Measurements from ENCODE around the gene CAT.

CAT gene

DNA sequence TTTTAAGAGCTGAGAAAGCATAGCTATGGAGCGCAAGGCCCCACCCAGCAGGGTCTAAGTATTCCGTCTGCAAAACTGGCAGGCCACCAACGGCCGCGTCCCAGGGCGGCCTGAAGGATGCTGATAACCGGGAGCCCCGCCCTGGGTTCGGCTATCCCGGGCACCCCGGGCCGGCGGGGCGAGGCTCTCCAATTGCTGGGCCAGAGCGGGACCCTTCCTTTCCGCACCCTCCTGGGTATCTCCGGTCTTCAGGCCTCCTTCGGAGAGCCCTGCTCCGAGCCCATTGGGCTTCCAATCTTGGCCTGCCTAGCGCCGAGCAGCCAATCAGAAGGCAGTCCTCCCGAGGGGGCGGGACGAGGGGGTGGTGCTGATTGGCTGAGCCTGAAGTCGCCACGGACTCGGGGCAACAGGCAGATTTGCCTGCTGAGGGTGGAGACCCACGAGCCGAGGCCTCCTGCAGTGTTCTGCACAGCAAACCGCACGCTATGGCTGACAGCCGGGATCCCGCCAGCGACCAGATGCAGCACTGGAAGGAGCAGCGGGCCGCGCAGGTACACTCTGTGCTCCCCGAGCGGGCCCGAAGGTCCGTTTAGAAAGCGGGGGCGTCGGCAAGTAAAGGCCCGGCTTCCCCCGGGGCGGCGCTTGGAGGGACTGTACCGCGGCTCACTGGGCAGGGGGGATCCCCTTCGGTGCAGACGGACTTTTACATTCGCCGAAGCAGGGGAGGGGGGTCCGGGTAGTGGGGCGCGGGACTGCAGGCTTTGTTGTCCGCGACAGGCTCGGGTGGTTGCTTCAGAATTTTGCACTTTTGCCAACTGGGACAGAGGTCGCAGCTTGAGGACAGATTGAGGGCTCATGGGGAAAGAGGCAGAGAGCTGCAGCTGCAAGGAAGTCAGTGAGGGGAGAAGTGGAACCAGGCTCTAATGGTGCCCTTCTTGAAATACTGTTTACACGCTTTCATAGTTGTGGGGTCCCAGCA lies at the start of gene CAT:
Gene CAT (plus strand): TSS at position 406 of the 979 bp plus-strand sequence. CDS start 80 bp downstream, at position 486.
- Histone ChIP-seq H3K27me3 (ENCODE audit: control insufficient read depth, low read length) (no peaks in the 10 kb centered on the region), H3K79me2 (ENCODE audit: control insufficient read depth, low read length) (peaks cover 14% of the 10 kb centered on the region), H3K9me3 (ENCODE audit: control insufficient read depth, insufficient read depth, low read length) (no peaks in the 10 kb centered on the region), H3F3A (ENCODE audit: control insufficient read depth, insufficient read depth) (no peaks in the 10 kb centered on the region), H3K9me2 (replicated peaks; ENCODE audit: control insufficient read depth, low read length) (no peaks in the 10 kb centered on the region), H3K4me2 (ENCODE audit: low read length) (peak within 1 kb of the TSS; percentile 80), H3K27ac (ENCODE audit: low read depth, low read length) (peak within 1 kb of the TSS; percentile 57), H3K36me3 (ENCODE audit: control insufficient read depth, low read length) (0 out of 2 replicates have a peak, but pooled peaks cover 3% of the 10 kb centered on the region), H3K4me3 (ENCODE audit: low read length) (peak within 1 kb of the TSS; percentile 81), H4K20me1 (ENCODE audit: control insufficient read depth, insufficient read depth, low read depth, low read length) (no peaks in the 10 kb centered on the region), H3K4me1 (ENCODE audit: control insufficient read depth, low read length) (peaks cover 17% of the 10 kb centered on the region)
- TF ChIP-seq, protein P1, sequence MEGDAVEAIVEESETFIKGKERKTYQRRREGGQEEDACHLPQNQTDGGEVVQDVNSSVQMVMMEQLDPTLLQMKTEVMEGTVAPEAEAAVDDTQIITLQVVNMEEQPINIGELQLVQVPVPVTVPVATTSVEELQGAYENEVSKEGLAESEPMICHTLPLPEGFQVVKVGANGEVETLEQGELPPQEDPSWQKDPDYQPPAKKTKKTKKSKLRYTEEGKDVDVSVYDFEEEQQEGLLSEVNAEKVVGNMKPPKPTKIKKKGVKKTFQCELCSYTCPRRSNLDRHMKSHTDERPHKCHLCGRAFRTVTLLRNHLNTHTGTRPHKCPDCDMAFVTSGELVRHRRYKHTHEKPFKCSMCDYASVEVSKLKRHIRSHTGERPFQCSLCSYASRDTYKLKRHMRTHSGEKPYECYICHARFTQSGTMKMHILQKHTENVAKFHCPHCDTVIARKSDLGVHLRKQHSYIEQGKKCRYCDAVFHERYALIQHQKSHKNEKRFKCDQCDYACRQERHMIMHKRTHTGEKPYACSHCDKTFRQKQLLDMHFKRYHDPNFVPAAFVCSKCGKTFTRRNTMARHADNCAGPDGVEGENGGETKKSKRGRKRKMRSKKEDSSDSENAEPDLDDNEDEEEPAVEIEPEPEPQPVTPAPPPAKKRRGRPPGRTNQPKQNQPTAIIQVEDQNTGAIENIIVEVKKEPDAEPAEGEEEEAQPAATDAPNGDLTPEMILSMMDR (IDR thresholded peaks at IDR 0.05; ENCODE audit: low read depth, low read length, poor library complexity, severe bottlenecking), result no peak

DNA sequence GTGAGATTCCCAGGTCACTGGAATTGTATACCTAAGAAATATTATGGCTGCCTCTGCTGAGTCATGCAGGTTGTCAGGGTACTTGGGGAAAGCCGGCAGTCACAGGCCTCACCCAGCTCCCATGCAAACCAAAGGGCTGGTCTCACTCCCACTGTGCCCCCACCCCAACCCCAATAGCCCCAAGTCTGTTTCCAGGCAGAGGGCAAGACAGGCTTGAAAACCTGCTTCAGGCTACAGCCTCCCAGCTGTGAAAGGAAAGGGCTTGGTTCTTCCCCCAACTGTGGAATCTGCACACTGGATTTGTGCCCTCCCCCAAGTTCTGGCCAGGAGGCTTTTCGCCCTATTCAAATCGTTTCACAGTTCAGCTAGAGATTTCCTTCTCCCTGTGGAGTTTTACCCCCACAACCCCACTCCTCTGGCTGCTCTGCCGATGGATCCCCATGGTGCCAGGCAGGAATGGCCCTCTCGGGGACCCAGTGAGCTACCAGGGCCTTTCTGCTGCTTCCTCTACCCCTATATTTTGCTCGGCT lies 43.9 kb upstream of the CAT start:
- Histone ChIP-seq H3K79me2 (ENCODE audit: control insufficient read depth, low read length) (no peaks in the 10 kb centered on the region), H3K4me3 (ENCODE audit: low read length) (no peak overlapping the region), H3K9me2 (replicated peaks; ENCODE audit: control insufficient read depth, low read length) (no peaks in the 10 kb centered on the region), H3K4me1 (ENCODE audit: control insufficient read depth, low read length) (no peaks in the 10 kb centered on the region), H3K9me3 (ENCODE audit: control insufficient read depth, insufficient read depth, low read length) (no peaks in the 10 kb centered on the region), H3K27me3 (ENCODE audit: control insufficient read depth, low read length) (peaks cover 2% of the 10 kb centered on the region; the same call in 1 of the 2 replicates), H3K36me3 (ENCODE audit: control insufficient read depth, low read length) (no peaks in the 10 kb centered on the region), H3K27ac (ENCODE audit: low read depth, low read length) (no peak overlapping the region), H3F3A (ENCODE audit: control insufficient read depth, insufficient read depth) (no peaks in the 10 kb centered on the region), H3K4me2 (ENCODE audit: low read length) (no peak overlapping the region), H4K20me1 (ENCODE audit: control insufficient read depth, insufficient read depth, low read depth, low read length) (no peaks in the 10 kb centered on the region)
- TF ChIP-seq EZH2phosphoT487 (IDR thresholded peaks at IDR 0.05; ENCODE audit: borderline replicate concordance, low read length), result no peak
- TF ChIP-seq, protein P1 (IDR thresholded peaks at IDR 0.05; ENCODE audit: low read depth, low read length, poor library complexity, severe bottlenecking), result no peak

DNA sequence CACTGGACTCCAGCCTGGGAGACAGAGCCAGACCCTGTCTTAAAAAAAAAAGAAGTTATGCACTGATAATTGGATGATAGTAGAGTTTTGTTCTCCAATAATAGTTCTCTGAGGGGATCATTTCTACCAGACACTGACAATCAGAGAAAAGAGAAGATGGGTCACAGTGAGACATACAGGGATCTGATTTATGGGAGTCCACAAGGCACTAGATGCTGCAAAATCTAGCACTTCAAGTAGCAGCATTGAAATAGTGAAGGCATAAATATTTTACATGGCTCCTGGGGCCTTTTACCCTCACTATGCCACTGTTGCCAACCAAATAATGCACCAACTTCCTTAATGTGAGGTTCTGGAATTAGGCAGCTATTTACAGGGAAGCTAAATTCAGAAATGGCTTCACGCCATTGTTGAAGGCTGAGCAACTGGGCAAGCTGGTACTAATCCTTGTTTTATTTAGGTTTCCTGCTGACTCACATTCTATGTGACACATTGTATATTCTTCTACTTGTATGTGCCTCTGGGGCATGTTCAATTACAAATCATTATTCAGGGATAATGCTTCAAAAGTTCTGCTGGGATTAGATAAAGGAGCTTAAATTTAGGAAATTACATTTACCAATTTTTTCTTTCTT lies 42.7 kb upstream of the CAT start:
- Histone ChIP-seq H4K20me1 (ENCODE audit: control insufficient read depth, insufficient read depth, low read depth, low read length) (no peaks in the 10 kb centered on the region), H3K4me1 (ENCODE audit: control insufficient read depth, low read length) (no peaks in the 10 kb centered on the region), H3K4me3 (ENCODE audit: low read length) (no peak overlapping the region), H3K4me2 (ENCODE audit: low read length) (no peak overlapping the region), H3K9me3 (ENCODE audit: control insufficient read depth, insufficient read depth, low read length) (no peaks in the 10 kb centered on the region), H3K36me3 (ENCODE audit: control insufficient read depth, low read length) (no peaks in the 10 kb centered on the region), H3K27me3 (ENCODE audit: control insufficient read depth, low read length) (peaks cover 2% of the 10 kb centered on the region; the same call in 1 of the 2 replicates), H3F3A (ENCODE audit: control insufficient read depth, insufficient read depth) (no peaks in the 10 kb centered on the region), H3K79me2 (ENCODE audit: control insufficient read depth, low read length) (no peaks in the 10 kb centered on the region), H3K9me2 (replicated peaks; ENCODE audit: control insufficient read depth, low read length) (no peaks in the 10 kb centered on the region), H3K27ac (ENCODE audit: low read depth, low read length) (no peak overlapping the region)
- TF ChIP-seq, protein P1 (IDR thresholded peaks at IDR 0.05; ENCODE audit: low read depth, low read length, poor library complexity, severe bottlenecking), result no peak
- no peak for TF ChIP-seq EZH2phosphoT487 (IDR thresholded peaks at IDR 0.05; ENCODE audit: borderline replicate concordance, low read length)
